GM18505 (cell line): ENCODE measurements around the gene KIFC3.

Experiments used
- ATAC-seq: cut with Tn5 transposase; IDR thresholded peaks from one replicate; pipeline ENCODE4 v1.9.1; 2021; ENCODE audit not compliant: unreplicated experiment
- POLR2A ChIP-seq: IDR thresholded peaks from 4 replicates; pipeline ENCODE4 v1.6.1; 2011; ENCODE audit warnings: borderline replicate concordance; ENCODE audit not compliant: insufficient read depth, insufficient read length; ENCODE audit errors: extremely low read depth

The KIFC3 gene

DNA sequence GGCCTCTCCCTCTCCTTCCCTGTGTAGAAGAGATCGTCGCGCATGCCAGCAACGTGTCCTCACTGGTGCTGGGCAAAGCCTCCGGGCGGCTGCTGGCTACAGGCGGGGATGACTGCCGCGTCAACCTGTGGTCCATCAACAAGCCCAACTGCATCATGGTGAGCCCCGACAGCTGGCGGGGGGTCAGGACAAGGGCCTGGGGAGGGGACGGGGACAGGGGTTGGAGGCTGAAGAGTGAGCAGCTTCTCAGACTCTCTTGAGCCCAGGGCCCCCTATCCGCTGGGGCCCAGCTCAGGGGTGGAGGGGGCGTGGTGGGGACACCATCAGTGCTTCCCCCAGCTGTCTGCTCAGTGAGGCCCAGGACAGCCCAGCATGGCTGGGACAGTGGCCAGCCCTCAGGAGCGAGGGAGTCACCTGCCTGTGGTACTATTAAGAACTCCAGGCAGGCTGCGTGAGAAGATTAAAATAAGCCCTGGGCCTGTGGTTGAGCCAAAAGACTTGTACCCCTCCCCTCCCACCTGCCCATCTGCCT is 60.6 kb downstream of the KIFC3 start:
- no peak for ATAC-seq
- TF ChIP-seq POLR2A = no peak

GRCh38 chr16:57740423-57741071 is 61.7 kb downstream of the KIFC3 start:
- TF ChIP-seq POLR2A = no peak
- ATAC-seq = no peak

- no peak for ATAC-seq
- TF ChIP-seq POLR2A = no peak
These were observed 62.4 kb downstream of the KIFC3 start for GRCh38 chr16:57739756-57740422.

- no peak for ATAC-seq
- no peak for TF ChIP-seq POLR2A
These were observed 63.4 kb downstream of the KIFC3 start for GRCh38 chr16:57738844-57739243.

DNA sequence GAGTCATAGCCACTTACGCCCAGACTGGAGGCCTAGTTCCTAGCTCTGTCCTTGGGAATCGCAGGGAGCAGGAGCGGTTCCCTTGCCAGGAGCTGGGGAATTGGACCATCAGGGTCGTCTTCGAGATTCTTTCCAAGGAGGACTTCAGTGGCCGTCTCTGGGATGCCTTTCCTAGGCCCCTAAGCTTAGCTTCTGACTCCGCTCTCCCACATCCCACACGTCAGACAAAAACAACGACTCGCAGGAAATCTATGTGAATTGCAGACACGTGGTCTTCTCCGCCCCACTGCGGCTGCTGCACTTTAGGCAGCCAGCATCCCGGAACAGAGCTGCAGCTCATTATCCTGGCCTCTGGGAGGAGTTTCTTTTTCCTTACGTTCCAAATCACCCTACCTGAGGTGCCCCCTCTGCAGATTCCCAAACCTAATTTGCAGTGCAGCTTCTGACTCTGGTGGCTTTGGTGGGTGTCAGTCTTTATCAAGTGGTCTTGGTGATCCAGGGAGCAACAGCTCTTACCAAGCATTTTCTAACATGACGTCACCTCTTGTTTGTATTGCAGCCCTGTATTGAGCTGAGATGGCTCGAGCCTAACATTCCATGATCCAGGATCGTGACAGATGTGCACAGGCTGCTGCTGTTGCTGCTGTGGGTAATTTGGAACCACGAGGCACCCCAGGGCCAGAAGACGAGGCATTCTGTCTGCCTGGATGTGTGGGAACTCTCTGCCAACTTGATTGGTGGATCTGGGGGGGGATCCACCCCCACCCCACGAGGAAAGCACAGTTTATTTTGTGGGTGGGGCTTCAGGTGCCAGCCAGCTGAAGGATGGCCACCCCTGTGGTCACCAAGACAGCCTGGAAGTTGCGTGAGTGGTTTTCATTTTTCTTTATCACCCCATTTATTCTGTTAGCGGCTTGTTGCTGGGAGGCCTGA is 65.6 kb downstream of the KIFC3 start:
- no peak for ATAC-seq
- TF ChIP-seq POLR2A = no peak

DNA sequence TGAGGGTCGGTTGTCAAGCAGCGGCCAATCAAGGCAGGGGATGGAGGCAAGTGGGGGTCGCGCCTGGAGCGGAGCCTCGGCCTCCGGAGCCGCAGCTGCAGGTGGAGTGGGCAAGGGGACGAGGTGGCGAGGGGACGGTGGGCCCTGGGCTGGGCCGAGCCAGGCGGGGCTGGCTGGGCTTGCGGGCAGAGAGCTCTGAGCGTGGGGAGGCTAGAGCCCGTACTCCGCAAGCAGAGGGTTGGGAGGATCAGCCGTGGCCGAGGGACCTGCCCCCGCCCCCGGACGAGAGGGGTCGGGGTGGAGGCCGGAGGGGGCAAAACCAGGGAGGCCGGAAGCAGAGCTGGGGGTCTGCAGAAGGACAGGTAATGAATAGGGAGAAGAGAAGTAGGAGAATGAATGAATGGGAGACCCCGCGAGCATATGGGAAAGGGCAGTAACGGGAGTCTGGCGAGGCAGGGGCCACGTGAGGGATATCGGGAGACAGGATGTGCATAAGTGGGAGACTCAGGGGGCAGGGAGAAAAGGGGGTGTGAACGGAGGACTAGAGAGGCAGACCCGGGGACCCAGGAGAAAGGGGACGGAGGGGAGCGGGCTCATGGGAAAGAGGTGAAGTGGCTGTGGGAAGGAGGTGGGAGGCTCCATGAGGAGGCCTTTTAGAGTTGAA is 66.4 kb downstream of the KIFC3 start, which contains the start of gene KATNB1:
TSS of gene KATNB1 (plus strand) at position 16 of the 664 bp plus-strand sequence. CDS start 1,474 bp downstream, outside the sequence.
- no peak for ATAC-seq
- no peak for TF ChIP-seq POLR2A

DNA sequence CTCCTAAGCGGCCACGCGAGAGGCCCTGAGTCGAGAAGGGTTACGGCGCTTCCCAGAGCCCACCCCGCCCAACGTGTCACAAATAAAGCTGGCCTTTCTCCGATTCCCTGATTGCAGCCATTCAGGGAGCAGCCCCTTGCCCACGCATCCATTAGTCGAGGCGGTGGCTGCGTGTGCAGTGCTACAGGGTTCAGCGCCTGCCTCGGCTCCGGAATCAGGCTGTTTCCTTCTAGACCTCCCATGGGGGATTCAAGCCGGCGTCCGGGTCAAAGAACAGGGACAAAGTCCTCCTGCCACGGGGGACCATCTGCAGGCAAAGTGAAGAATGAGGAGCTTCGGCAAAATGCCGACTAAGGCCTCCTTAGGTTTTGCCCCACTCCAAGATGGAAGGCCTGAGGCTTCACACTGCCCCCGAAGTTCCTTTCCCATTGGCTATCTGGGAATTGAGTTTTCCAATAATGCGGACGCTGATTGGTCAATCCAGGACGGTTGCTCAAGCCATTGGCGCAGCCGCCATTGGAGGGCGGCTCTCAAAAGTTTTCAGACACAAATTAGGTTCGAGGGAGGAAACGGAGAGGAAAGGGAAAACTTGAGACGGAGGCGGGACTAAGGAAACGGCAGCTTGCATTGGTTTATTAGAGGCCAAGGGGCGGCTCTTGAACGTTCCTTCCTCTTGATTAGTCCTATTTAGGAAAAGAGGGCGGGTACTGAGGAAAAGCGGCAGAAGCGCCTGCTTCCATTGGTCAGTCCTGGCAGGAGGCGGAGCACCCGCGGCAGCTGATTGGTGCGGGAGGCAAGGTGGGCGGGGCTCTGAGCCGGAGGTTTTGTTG is 67.2 kb downstream of the KIFC3 start:
- peak; percentile 76 for TF ChIP-seq POLR2A
- peak; percentile 82 for ATAC-seq

DNA sequence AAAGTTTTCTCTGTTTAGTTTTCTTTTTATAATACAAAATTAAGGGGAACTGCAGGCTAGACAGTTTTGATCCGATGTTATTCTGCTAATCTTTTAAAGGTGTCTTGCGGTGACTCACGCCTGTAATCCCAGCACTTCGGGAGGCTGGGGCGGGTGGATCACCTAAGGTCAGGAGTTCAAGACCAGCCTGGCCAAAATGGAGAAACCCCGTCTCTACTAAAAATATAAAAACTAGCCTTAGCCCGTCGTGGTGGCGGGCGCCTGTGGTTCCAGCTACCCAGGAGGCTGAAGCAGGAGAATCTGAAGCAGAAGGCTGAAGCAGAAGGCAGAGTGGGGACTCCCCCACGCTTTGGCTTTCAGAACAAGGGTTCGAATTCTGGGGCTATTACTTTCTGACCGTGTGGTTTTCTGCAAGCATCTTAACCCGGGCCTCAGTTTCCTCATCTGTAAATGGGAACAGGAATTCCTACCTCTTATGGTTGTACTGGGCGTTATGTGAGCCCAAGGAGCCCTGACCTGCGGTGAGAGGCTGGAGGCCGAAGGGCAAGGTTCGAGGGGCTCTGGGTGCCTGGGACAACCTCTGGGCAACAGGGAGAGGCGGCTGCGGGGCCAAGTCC is 67.9 kb downstream of the KIFC3 start:
- TF ChIP-seq POLR2A = no peak
- ATAC-seq = no peak

DNA sequence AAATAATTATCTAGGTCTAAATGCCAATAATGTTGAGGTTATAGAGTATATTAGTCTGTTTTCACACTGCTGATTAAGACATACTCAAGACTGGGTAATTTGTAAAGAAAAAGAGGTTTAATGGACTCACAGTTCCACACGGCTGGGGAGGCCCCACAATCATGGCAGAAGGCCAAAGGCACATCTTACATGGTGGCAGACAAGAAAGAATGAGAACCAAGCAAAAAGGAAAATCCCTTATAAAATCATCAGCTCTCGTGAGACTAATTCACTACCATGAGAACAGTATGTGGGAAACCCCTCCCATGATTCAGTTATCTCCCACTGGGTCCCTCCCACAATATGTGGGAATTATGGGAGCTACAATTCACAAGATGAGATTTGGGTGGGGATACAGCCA is 69.6 kb downstream of the KIFC3 start:
- ATAC-seq = no peak
- no peak for TF ChIP-seq POLR2A

DNA sequence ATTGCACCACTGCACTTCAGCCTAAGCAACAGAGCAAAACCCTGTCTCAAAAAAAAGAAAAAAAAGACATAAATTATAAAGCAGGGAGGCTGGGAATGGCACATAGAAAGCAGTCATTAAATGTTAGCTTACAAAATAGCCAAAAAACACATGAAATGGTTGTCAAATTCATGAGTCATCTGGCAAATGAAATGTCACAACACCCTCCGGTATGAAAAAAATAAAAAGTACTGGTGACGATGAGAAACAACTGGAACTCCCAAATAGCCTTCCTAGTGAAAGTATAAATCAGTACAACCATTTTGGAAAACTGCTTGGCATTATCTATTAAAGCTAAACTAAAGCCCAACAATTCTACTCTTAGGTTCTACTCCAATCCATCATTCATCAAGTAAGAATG is 70.3 kb downstream of the KIFC3 start:
- no peak for ATAC-seq
- TF ChIP-seq POLR2A = no peak
